Measurements from ENCODE around the gene CNTN5.
"Not testable (repeated sequence)": the region's sequence is repeated elsewhere in the genome, so short reads cannot be mapped to it uniquely, and the experiment has no call there.

The CNTN5 gene

DNA sequence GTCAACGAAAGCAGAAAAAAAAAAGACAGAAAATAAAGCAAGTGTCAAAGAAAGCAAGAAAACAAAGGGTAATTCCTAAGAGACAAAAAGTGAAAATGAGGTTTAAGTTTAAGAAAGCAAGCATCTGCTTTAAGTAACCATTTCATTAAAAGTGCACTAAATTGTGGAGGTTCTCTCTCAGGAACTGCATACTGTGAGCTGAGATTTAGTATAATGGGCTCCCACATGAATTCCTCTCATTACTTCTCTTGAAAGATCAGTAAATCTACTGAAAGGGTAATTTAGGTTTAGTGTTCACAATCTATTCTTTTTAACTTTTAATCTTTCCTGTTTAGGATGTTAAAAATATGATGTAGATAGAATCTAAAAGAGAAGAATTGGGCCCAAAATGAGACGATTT, 1201.0 kb downstream of the CNTN5 start:
- Mint-ChIP-seq H3K27ac (peak overlapping the region; percentile 3), H3K4me3 (no peak overlapping the region), H3K9me3 (no peaks in the 10 kb centered on the region), H3K36me3 (no peaks in the 10 kb centered on the region), H3K27me3 (no peaks in the 10 kb centered on the region), H3K4me1 (no peaks in the 10 kb centered on the region)
- no peak for ATAC-seq (replicated peaks)
- no peak for DNase-seq

DNA sequence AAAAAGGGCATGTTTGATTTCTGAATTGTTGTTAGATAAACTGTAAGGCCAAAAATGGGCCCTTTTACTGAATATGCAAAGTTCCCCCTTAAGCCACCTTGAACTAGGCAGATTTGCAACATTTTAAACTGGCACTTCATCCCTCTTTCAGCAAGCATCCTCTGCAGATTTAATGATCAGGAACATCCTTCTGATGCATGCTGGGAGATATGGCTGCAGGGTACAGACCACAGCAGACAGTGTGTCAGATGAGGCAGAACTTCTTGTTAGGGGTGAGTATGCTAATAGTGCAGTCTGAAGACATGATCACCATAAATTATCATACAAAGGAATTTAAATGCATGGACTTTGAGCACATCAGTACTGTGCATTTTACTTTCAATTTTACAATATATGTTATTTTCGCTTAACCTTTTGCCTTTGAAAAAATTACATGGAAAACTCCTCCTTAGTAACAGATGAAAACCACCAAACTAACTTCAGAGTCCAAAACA, 1203.8 kb downstream of the CNTN5 start:
- DNase-seq: no peak
- Mint-ChIP-seq H3K36me3 (no peaks in the 10 kb centered on the region), H3K4me1 (no peaks in the 10 kb centered on the region), H3K27me3 (no peaks in the 10 kb centered on the region), H3K4me3 (no peak overlapping the region), H3K9me3 (no peaks in the 10 kb centered on the region), H3K27ac (no peak overlapping the region)
- ATAC-seq (replicated peaks): no peak

DNA sequence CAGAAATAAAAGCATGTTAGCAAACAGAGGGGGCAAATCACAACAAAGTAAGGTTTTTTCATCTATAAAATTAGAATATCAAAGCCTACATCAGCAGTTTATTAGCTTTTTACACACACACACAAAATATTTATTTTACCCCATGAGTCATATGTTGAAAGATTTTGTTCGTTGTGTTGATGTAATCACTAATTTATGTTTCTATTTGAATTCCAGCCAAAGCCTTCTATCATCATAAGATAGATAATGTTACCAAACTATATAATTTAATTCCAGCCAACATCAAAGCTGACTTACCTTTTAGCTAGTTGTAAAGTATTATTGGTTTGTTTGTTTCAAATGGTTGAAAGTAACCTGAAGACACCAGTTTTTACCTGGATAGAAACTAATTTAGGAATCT, 1208.3 kb downstream of the CNTN5 start:
- Mint-ChIP-seq H3K27me3 (no peaks in the 10 kb centered on the region), H3K36me3 (no peaks in the 10 kb centered on the region), H3K27ac (no peak overlapping the region), H3K4me1 (no peaks in the 10 kb centered on the region), H3K9me3 (peaks cover 3 to 8% of the 10 kb centered on the region in 2 donors), H3K4me3 (no peak overlapping the region)
- ATAC-seq (replicated peaks) (no peak), DNase-seq (no peak)

DNA sequence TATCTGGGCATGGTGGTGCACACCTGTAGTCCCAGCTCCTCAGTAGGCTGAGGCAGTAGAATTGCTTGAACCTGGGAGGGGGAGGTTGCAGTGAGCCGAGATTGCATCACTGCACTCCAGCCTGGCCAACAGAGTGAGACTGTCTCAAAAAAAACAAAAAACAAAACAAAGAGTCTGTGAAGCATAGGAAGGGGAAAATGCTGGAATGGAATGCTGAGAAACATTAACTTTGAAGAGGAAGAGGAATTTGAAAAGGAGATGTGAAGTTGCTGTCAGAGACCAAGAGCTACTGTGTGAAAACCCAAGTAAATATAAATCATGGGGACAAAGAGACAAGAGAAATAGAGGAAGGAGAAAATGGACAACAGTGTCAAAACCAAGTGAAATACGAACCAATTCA, 1211.3 kb downstream of the CNTN5 start:
- H3K27me3 Mint-ChIP-seq: no peaks in the 10 kb centered on the region
- H3K4me1 Mint-ChIP-seq: no peaks in the 10 kb centered on the region
- no peak for ATAC-seq (replicated peaks)
- no peak overlapping the region for H3K4me3 Mint-ChIP-seq
- no peak for DNase-seq
- no peaks in the 10 kb centered on the region for H3K36me3 Mint-ChIP-seq
- no peak overlapping the region for H3K27ac Mint-ChIP-seq
- peaks cover 8 to 13% of the 10 kb centered on the region in 2 donors for H3K9me3 Mint-ChIP-seq

DNA sequence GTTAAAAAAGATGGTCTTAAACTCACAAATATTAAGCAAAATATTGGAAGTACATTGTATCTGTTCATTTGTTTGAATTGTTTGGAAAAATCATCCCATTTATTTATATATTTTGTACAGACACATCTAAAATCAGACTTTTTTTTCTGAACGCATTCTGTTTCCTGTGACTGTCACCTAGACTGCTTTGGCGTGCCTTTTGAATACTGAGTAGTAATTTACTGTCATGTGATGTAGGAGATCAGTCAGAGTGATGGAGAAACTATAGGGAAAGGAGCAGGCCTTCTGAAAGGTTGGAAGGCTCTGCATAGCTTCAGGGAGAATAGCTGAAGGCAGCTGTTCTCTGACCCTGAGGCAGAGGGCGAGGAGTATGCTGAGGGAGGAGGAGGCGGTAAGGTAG, 1214.3 kb downstream of the CNTN5 start:
- Mint-ChIP-seq H3K4me1 (no peaks in the 10 kb centered on the region), H3K36me3 (no peaks in the 10 kb centered on the region), H3K27me3 (no peaks in the 10 kb centered on the region), H3K27ac (no peak overlapping the region), H3K4me3 (no peak overlapping the region), H3K9me3 (peaks cover 8 to 13% of the 10 kb centered on the region in 2 donors)
- no peak for ATAC-seq (replicated peaks)
- no peak for DNase-seq

DNA sequence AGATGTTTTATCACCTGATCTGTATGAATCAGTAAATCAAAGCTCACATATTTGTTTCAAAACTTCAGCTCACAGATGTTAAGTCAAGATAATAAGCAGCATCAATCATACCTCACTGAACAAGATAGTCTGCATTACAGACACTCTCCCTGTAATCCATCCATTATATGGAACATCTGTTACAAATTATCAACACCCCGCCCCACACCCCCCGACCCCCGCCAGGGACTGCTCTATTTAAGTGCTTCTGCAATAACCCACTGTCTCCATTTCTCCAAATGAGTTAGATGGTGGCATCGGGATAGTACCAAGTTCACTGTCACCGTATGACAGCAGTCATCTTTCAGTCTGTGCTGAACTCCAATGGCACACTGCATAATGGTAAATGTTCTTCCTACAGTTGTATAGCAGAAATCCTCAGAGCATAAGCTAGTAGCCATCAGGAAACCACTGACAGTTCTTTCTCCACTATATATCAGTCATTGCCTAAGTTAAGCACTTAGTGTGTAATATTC, 1219.3 kb downstream of the CNTN5 start:
- Mint-ChIP-seq H3K27ac (no peak overlapping the region), H3K36me3 (no peaks in the 10 kb centered on the region), H3K4me3 (no peak overlapping the region), H3K4me1 (no peaks in the 10 kb centered on the region), H3K27me3 (no peaks in the 10 kb centered on the region), H3K9me3 (peaks cover 2 to 5% of the 10 kb centered on the region in 2 donors)
- no peak for DNase-seq
- no peak for ATAC-seq (replicated peaks)

DNA sequence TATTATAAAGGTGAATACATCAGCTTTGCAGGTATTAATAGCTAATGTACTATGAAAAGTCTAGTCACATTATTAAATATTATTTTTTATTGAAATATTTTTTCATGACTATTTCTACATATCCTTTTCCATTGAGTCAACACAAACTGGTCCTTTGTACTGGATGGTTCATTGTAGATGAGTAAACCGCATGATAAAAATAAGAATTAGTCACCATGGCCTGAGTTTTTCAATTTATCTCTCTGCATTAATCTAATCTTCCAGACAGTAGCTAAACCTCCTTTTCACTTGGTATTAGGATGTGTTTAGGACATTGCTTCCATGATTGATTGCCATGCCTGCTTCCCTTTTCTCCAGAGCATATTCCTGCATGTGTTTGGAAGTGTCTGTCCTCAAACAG, 1227.0 kb downstream of the CNTN5 start:
- no peak overlapping the region for H3K4me3 Mint-ChIP-seq
- H3K36me3 Mint-ChIP-seq: no peaks in the 10 kb centered on the region
- no peak for ATAC-seq (replicated peaks)
- DNase-seq: no peak
- peaks cover 0 to 2% of the 10 kb centered on the region in 2 donors for H3K9me3 Mint-ChIP-seq
- H3K27ac Mint-ChIP-seq: no peak overlapping the region
- H3K4me1 Mint-ChIP-seq: no peaks in the 10 kb centered on the region
- H3K27me3 Mint-ChIP-seq: no peaks in the 10 kb centered on the region

DNA sequence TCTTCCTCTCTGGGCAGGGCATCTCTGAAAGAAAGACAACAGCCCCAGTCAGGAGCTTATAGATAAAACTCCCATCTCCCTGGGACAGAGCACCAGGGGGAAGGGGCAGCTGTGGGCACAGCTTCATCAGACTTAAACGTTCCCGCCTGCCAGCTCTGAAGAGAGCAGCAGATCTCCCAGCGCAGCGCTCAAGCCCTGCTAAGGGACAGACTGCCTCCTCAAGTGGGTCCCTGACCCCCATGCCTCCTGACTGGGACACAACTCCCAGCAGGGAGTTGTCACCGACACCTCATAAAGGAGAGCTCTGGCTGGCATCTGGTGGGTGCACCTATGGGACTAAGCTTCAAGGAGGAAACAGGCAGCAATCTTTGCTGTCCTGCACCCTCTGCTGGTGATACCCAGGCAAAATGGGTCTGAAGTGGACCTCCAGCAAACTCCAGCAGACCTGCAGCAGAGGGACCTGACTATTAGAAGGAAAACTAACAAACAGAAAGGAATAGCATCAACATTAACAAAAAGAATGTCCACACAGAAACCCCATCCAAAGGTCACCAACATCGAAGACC, 1236.6 kb downstream of the CNTN5 start:
- not testable (repeated sequence) for ATAC-seq (replicated peaks); H3K36me3 Mint-ChIP-seq; DNase-seq; H3K4me3 Mint-ChIP-seq; H3K4me1 Mint-ChIP-seq; H3K27me3 Mint-ChIP-seq; H3K27ac Mint-ChIP-seq
- peaks cover 4 to 11% of the 10 kb centered on the region in 2 donors for H3K9me3 Mint-ChIP-seq

DNA sequence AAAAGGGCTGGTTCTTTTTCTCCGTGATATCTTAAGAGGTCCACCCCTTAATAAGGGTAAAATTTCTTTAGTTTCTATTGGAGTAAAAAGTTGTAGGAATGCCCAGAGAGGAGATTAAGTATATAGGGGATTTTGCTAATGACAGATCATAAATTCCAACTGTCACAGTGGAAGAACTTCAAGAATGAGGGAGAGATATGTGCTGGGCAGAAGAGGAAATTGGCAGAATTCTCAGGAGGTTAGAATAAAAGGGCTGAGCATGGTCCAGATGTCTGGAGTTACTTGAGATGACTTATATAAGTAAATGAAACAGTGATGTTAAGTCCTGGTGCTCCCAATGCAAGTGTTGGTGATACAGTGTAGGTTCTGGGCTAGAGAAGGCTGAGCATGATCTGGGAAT, 1248.8 kb downstream of the CNTN5 start:
- no peak overlapping the region for H3K4me3 Mint-ChIP-seq
- peaks cover 3 to 15% of the 10 kb centered on the region in 2 donors for H3K9me3 Mint-ChIP-seq
- no peak for DNase-seq
- H3K27ac Mint-ChIP-seq: no peak overlapping the region
- no peaks in the 10 kb centered on the region for H3K36me3 Mint-ChIP-seq
- H3K4me1 Mint-ChIP-seq: no peaks in the 10 kb centered on the region
- no peak for ATAC-seq (replicated peaks)
- H3K27me3 Mint-ChIP-seq: no peaks in the 10 kb centered on the region

DNA sequence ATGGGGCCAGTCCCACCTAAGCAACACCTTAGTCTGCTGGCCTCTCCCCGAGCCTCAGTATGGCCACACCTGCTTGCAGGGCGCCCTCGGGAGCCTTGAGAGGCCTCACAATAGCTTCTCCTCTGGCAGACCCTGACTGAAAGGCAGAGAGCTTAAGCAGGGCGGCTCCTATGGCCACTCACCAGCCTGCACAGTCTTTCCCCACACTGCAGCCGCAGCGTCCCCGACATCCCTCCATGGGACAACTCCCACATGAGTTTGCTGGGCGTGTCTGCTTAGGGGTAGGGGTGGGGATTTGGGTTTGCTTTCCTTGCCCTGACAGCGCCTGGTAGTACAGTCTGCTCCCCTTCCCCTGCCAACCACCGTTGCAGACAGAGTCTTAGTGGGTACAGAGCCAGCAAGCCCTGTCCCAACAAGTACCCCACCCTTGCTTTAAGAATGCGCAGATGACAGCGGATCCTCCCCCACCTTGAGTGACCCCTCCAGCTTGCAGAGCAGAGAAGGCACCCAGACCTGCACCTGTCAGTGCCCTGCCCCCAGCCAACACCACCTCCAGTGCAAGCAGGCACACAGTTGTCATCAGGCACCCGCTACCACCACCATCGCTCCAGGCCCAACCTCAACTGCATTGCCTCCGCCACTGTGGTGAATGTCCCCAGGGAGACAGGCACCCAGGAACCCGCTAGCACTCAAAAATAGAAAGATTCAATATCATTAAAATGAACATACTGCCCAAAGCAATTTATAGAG, 1252.5 kb downstream of the CNTN5 start:
- DNase-seq (no peak), ATAC-seq (replicated peaks) (no peak)
- Mint-ChIP-seq H3K9me3 (peaks cover 3 to 10% of the 10 kb centered on the region in 2 donors), H3K27me3 (no peaks in the 10 kb centered on the region), H3K36me3 (no peaks in the 10 kb centered on the region), H3K27ac (no peak overlapping the region), H3K4me1 (no peaks in the 10 kb centered on the region), H3K4me3 (no peak overlapping the region)

DNA sequence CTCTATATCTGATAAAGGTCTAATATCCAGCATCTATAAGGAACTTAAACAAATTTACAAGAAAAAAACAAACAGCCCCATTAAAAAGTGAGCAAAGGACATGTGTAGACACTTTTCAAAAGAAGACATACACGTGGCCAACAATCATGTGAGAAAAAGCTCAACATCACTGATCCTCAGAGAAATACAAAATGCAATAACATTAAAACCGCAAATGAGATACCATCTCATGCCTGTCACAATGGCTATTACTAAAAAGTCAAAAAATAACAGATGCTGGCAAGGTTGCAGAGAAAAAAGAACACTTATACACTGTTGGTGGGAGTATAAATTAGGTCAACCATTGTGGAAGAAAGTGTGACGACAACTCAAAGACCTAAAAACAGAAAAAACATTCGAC, 1253.7 kb downstream of the CNTN5 start:
- not testable (repeated sequence) for H3K4me1 Mint-ChIP-seq; DNase-seq; ATAC-seq (replicated peaks); H3K36me3 Mint-ChIP-seq; H3K4me3 Mint-ChIP-seq; H3K27me3 Mint-ChIP-seq; H3K27ac Mint-ChIP-seq
- peaks cover 3 to 10% of the 10 kb centered on the region in 2 donors for H3K9me3 Mint-ChIP-seq

DNA sequence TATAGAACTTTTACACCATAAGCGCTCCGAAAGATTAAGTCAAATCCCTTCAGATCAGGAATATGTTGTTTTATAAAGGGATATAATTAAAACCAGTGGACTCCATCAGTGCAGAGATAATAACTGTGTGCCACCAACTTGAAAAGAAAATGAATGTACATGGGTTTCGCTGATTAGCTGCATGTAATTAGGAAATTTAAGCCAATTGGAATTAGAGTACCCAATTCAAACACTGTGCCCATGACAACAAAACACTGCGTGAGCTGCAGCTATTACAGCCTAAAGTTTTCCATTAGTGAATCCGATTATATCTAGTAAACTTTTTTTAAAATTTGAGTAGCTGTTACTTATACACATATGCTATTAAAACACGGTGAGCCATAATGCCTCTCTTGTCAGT, 1274.0 kb downstream of the CNTN5 start:
- Mint-ChIP-seq H3K36me3 (no peaks in the 10 kb centered on the region), H3K4me1 (no peaks in the 10 kb centered on the region), H3K4me3 (no peak overlapping the region), H3K9me3 (peaks cover 0 to 2% of the 10 kb centered on the region in 2 donors), H3K27ac (no peak overlapping the region), H3K27me3 (no peaks in the 10 kb centered on the region)
- ATAC-seq (replicated peaks) (no peak), DNase-seq (no peak)

DNA sequence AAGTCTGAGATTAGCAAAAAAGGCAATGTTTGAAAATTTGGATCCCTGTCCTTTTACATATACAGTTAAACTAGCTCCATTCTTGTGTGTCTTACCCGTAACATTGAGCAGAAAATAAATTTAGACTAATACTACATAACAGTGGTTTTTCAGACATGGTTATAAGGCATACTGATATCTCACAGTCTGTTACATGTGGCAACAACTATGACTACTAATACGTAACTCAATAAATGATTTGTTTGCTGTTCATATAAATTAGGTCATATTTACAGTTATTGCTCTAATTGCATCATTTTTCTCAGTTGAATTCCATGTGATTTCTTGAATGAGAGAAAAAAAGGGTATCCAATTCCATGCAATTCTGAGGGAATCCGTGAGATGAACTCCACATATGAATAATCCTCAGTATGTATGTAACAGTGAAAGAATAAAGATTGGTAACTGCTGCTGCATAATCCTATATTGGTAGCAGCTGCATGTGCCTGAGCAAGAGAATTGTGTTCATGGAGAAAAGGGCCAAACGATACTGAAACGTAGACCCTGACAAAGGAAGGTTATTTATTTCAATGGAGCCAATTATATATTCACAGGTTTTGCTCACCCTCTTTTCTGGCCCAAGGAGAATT, 1275.4 kb downstream of the CNTN5 start:
- no peak for DNase-seq
- Mint-ChIP-seq H3K27ac (no peak overlapping the region), H3K27me3 (no peaks in the 10 kb centered on the region), H3K36me3 (no peaks in the 10 kb centered on the region), H3K4me1 (no peaks in the 10 kb centered on the region), H3K9me3 (peaks cover 0 to 2% of the 10 kb centered on the region in 2 donors), H3K4me3 (no peak overlapping the region)
- ATAC-seq (replicated peaks): no peak

DNA sequence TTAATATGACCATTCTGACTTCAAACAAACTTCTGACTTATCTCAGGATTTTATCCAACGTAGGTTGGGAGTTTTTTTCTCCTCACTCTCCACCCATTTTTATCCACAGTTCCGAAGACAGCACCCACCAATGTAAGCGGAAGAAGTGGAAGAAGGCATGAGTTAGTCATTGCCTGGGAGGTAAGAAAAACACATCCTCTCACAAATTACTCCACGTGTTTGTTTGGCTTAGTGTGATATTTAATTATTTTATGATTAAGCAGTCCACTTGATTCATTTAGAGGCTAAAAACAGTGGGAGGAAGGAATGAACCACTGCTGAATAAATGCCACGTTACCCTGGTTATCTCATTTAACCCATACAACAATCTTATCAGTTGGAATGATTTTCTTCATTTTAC, 1276.8 kb downstream of the CNTN5 start:
- DNase-seq: no peak
- H3K4me1 Mint-ChIP-seq: no peaks in the 10 kb centered on the region
- no peak for ATAC-seq (replicated peaks)
- peaks cover 0 to 3% of the 10 kb centered on the region in 2 donors for H3K9me3 Mint-ChIP-seq
- H3K4me3 Mint-ChIP-seq: no peak overlapping the region
- no peaks in the 10 kb centered on the region for H3K36me3 Mint-ChIP-seq
- H3K27me3 Mint-ChIP-seq: no peaks in the 10 kb centered on the region
- H3K27ac Mint-ChIP-seq: no peak overlapping the region

DNA sequence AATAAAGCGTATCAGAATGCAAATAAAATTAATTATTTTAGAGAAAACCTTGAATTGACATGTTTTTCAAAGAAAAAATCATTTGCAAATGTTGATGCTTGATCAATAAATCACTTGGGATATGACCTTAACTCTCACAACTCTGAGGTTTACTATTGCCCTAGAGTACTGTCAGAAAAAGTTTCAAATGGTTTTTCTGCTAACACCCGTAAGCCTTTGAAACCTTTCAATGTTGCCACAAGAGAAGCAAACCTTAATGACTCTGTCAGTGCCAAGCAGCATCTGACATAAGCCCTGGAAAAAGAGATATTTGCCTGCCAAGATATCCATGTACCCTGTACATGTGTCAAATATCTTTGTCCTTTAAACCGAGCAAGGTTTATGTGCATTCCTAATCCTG, 1282.1 kb downstream of the CNTN5 start:
- Mint-ChIP-seq H3K4me1 (no peaks in the 10 kb centered on the region), H3K27me3 (no peaks in the 10 kb centered on the region), H3K36me3 (no peaks in the 10 kb centered on the region), H3K9me3 (peaks cover 0 to 3% of the 10 kb centered on the region in 2 donors), H3K27ac (no peak overlapping the region), H3K4me3 (no peak overlapping the region)
- no peak for ATAC-seq (replicated peaks)
- DNase-seq: no peak
